HEK293 (cell line): ENCODE measurements around the gene ADM2.
A peak's percentile ranks its signal among the peaks of the same experiment; 100 is the strongest.

Source experiments
- HOXC10 ChIP-seq: sonication (generic); formaldehyde crosslinking; IDR thresholded peaks from 2 replicates; pipeline ENCODE4 v1.8.1; 2023; ENCODE audit warnings: mild to moderate bottlenecking, missing genetic modification reagents
- HOXD13 ChIP-seq: sonication (generic); formaldehyde crosslinking; IDR thresholded peaks from 2 replicates; pipeline ENCODE4 v1.8.0; 2022; ENCODE audit warnings: missing genetic modification reagents, borderline replicate concordance
- KLF17 ChIP-seq: fragments of 450-650 bp; formaldehyde crosslinking; IDR thresholded peaks from 2 replicates; pipeline ENCODE4 v1.5.1; 2016; ENCODE audit warnings: missing biosample characterization, missing genetic modification characterization
- MEIS1 ChIP-seq: sonication (generic); formaldehyde crosslinking; IDR thresholded peaks from 2 replicates; pipeline ENCODE4 v1.8.1; 2022; ENCODE audit warnings: missing genetic modification reagents, mild to moderate bottlenecking, borderline replicate concordance
- MYNN ChIP-seq: fragments of 450-650 bp; formaldehyde crosslinking; IDR thresholded peaks from 2 replicates; pipeline ENCODE4 v1.5.1; 2016; ENCODE audit warnings: missing biosample characterization, missing genetic modification characterization, borderline replicate concordance
- REST ChIP-seq: fragments of 450-650 bp; formaldehyde crosslinking; IDR thresholded peaks from 2 replicates; pipeline ENCODE4 v1.5.1; 2016; ENCODE audit warnings: missing biosample characterization, missing genetic modification characterization
- SCRT1 ChIP-seq: fragments of 450-650 bp; formaldehyde crosslinking; IDR thresholded peaks from 2 replicates; pipeline ENCODE4 v1.5.1; 2016; ENCODE audit warnings: missing biosample characterization, missing genetic modification characterization, borderline replicate concordance
- SCRT2 ChIP-seq: fragments of 450-650 bp; formaldehyde crosslinking; IDR thresholded peaks from 2 replicates; pipeline ENCODE4 v1.5.1; 2016; ENCODE audit warnings: missing biosample characterization, missing genetic modification characterization
- TRIM28 ChIP-seq: IDR thresholded peaks from 2 replicates; pipeline ENCODE4 v1.6.1; 2011; ENCODE audit warnings: low read length, control low read depth, borderline replicate concordance
- WT1 ChIP-seq: fragments of 450-650 bp; formaldehyde crosslinking; IDR thresholded peaks from 2 replicates; pipeline ENCODE4 v1.5.1; 2016; ENCODE audit warnings: missing biosample characterization, missing genetic modification characterization
- YY2 ChIP-seq: fragments of 450-650 bp; formaldehyde crosslinking; IDR thresholded peaks from 2 replicates; pipeline ENCODE4 v1.5.1; 2016; ENCODE audit warnings: missing biosample characterization, missing genetic modification characterization
- ZBTB21 ChIP-seq: fragments of 450-650 bp; formaldehyde crosslinking; IDR thresholded peaks from 2 replicates; pipeline ENCODE4 v1.5.1; 2017; ENCODE audit warnings: missing biosample characterization, missing genetic modification characterization
- ZBTB49 ChIP-seq: fragments of 450-650 bp; formaldehyde crosslinking; IDR thresholded peaks from 2 replicates; pipeline ENCODE4 v1.5.1; 2016; ENCODE audit warnings: missing biosample characterization, missing genetic modification characterization, low read depth
- ZBTB7A ChIP-seq: fragments of 450-650 bp; formaldehyde crosslinking; IDR thresholded peaks from 2 replicates; pipeline ENCODE4 v1.5.1; 2016; ENCODE audit warnings: low read depth, missing biosample characterization, missing genetic modification characterization
- ZBTB8A ChIP-seq: fragments of 450-650 bp; formaldehyde crosslinking; IDR thresholded peaks from 2 replicates; pipeline ENCODE4 v1.5.1; 2016; ENCODE audit warnings: missing biosample characterization, missing genetic modification characterization
- ZEB2 ChIP-seq: fragments of 450-650 bp; formaldehyde crosslinking; IDR thresholded peaks from 2 replicates; pipeline ENCODE4 v1.5.1; 2016; ENCODE audit warnings: missing biosample characterization, missing genetic modification characterization
- ZNF121 ChIP-seq: fragments of 450-650 bp; formaldehyde crosslinking; IDR thresholded peaks from 2 replicates; pipeline ENCODE4 v1.5.1; 2016; ENCODE audit warnings: missing biosample characterization, missing genetic modification characterization
- ZNF133 ChIP-seq: fragments of 450-650 bp; formaldehyde crosslinking; IDR thresholded peaks from 2 replicates; pipeline ENCODE4 v1.5.1; 2016; ENCODE audit warnings: missing biosample characterization, missing genetic modification characterization
- ZNF239 ChIP-seq: fragments of 450-650 bp; formaldehyde crosslinking; IDR thresholded peaks from 2 replicates; pipeline ENCODE4 v1.5.1; 2016; ENCODE audit warnings: missing biosample characterization, missing genetic modification characterization
- ZNF292 ChIP-seq: fragments of 450-650 bp; formaldehyde crosslinking; IDR thresholded peaks from 2 replicates; pipeline ENCODE4 v1.5.1; 2016; ENCODE audit warnings: low read depth, missing biosample characterization, missing genetic modification characterization, borderline replicate concordance
- ZNF341 ChIP-seq: fragments of 450-650 bp; formaldehyde crosslinking; IDR thresholded peaks from 2 replicates; pipeline ENCODE4; 2016; ENCODE audit warnings: low read depth, missing biosample characterization, missing genetic modification characterization
- ZNF362 ChIP-seq: fragments of 450-650 bp; formaldehyde crosslinking; IDR thresholded peaks from 2 replicates; pipeline ENCODE4 v1.5.1; 2016; ENCODE audit warnings: missing biosample characterization, missing genetic modification characterization
- ZNF366 ChIP-seq: fragments of 450-650 bp; formaldehyde crosslinking; conservative IDR thresholded peaks from 2 replicates; pipeline ENCODE4 v1.5.1; 2016; ENCODE audit warnings: missing biosample characterization, missing genetic modification characterization
- ZNF394 ChIP-seq: fragments of 450-650 bp; formaldehyde crosslinking; IDR thresholded peaks from 2 replicates; pipeline ENCODE4 v1.5.1; 2016; ENCODE audit warnings: missing biosample characterization, missing genetic modification characterization, mild to moderate bottlenecking, moderate library complexity, borderline replicate concordance
- ZNF560 ChIP-seq: fragments of 450-650 bp; formaldehyde crosslinking; IDR thresholded peaks from 2 replicates; pipeline ENCODE4 v1.5.1; 2017; ENCODE audit warnings: missing biosample characterization, missing genetic modification characterization, borderline replicate concordance
- ZNF571 ChIP-seq: fragments of 450-650 bp; formaldehyde crosslinking; IDR thresholded peaks from 2 replicates; pipeline ENCODE4 v1.5.0; 2017; ENCODE audit warnings: missing biosample characterization, missing genetic modification characterization
- ZNF610 ChIP-seq: fragments of 450-650 bp; formaldehyde crosslinking; IDR thresholded peaks from 2 replicates; pipeline ENCODE4 v1.5.1; 2016; ENCODE audit warnings: missing biosample characterization, missing genetic modification characterization, borderline replicate concordance
- ZNF621 ChIP-seq: fragments of 450-650 bp; formaldehyde crosslinking; IDR thresholded peaks from 2 replicates; pipeline ENCODE4 v1.5.1; 2017; ENCODE audit warnings: missing biosample characterization, missing genetic modification characterization
- ZNF704 ChIP-seq: fragments of 450-650 bp; formaldehyde crosslinking; IDR thresholded peaks from 2 replicates; pipeline ENCODE4 v1.5.1; 2016; ENCODE audit warnings: missing biosample characterization, missing genetic modification characterization
- ZNF747 ChIP-seq: fragments of 450-650 bp; formaldehyde crosslinking; IDR thresholded peaks from 2 replicates; pipeline ENCODE4 v1.5.1; 2016; ENCODE audit warnings: missing biosample characterization, missing genetic modification characterization
- ZNF76 ChIP-seq: fragments of 450-650 bp; formaldehyde crosslinking; IDR thresholded peaks from 2 replicates; pipeline ENCODE4; 2016; ENCODE audit warnings: low read depth, missing biosample characterization, missing genetic modification characterization, borderline replicate concordance
- ZSCAN23 ChIP-seq: fragments of 450-650 bp; formaldehyde crosslinking; IDR thresholded peaks from 2 replicates; pipeline ENCODE4 v1.5.1; 2016; ENCODE audit warnings: missing biosample characterization, missing genetic modification characterization

The ADM2 gene

GRCh38 chr22:50473855-50474671 lies 7.3 kb upstream of the ADM2 start (continued):
- no peak for TF ChIP-seq ZNF704
- no peak for TF ChIP-seq ZNF292
- TF ChIP-seq MYNN (tag by site-specific recombination), result no peak
- TF ChIP-seq ZNF366, result no peak
- peak; percentile 58; the same call in 1 of the 2 replicates for TF ChIP-seq REST
- TF ChIP-seq ZSCAN23 (tag by site-specific recombination), result no peak
- no peak for TF ChIP-seq HOXC10 (CRISPR knock-in tag)
- no peak for TF ChIP-seq SCRT2 (tag by site-specific recombination)
- TF ChIP-seq KLF17 (tag by site-specific recombination), result peak; percentile 53; the same call in 1 of the 2 replicates
- no peak for TF ChIP-seq SCRT1 (tag by site-specific recombination)
- TF ChIP-seq TRIM28, result no peak
- TF ChIP-seq HOXD13 (CRISPR knock-in tag), result no peak
- TF ChIP-seq MEIS1, result no peak
- TF ChIP-seq YY2 (tag by site-specific recombination), result no peak
- no peak for TF ChIP-seq ZNF571
- no peak for TF ChIP-seq ZBTB49 (tag by site-specific recombination)
- no peak for TF ChIP-seq ZNF610 (tag by site-specific recombination)
- TF ChIP-seq ZNF747, result no peak
- TF ChIP-seq ZEB2 (tag by site-specific recombination), result peak; percentile 71
- TF ChIP-seq ZNF362, result no peak
- no peak for TF ChIP-seq ZNF621 (tag by site-specific recombination)
- TF ChIP-seq ZNF560, result no peak
- TF ChIP-seq ZNF76 (tag by site-specific recombination), result peak; percentile 57; the same call in 1 of the 2 replicates
- no peak for TF ChIP-seq ZNF341
- TF ChIP-seq ZBTB7A (tag by site-specific recombination), result no peak
- no peak for TF ChIP-seq ZNF121 (tag by site-specific recombination)
- TF ChIP-seq WT1, result no peak
- no peak for TF ChIP-seq ZNF133
- peak; percentile 26; the same call in 1 of the 2 replicates for TF ChIP-seq ZBTB8A
- TF ChIP-seq ZNF239 (tag by site-specific recombination), result no peak
- no peak for TF ChIP-seq ZNF394
- TF ChIP-seq ZBTB21 (tag by site-specific recombination), result no peak
